B cell (primary cell): ENCODE measurements around the gene PAPPA.

Source experiments
- CTCF ChIP-seq: fragments of 200-600 bp; IDR thresholded peaks from one replicate; pipeline ENCODE4 v1.8.0; 2022; ENCODE audit warnings: antibody characterized with exemption, mild to moderate bottlenecking
- EZH2 ChIP-seq: IDR thresholded peaks from 2 replicates; pipeline ENCODE4 v1.6.1; 2012; ENCODE audit warnings: borderline replicate concordance, low read depth, mild to moderate bottlenecking, moderate library complexity, low read length; ENCODE audit not compliant: insufficient read depth, poor library complexity, severe bottlenecking

- TF ChIP-seq CTCF (no peak), EZH2 (no peak)
Observed at GRCh38 chr9:116352958-116353357, 199.4 kb downstream of the PAPPA start.
